ENCODE measurements around the gene XIRP1. TPM values are rescaled to one million over a fixed set of nuclear protein-coding genes. Genes with fewer than 3 reads are reported as not detected.

Gene XIRP1
- total and polyA plus RNA-seq, 2 of the 13 experiments (the other 11 are each of a cell fraction or from before 2014, with no cell fraction given), result not detected

- TF ChIP-seq NFAT5 (CRISPR knock-in tag; IDR thresholded peaks at IDR 0.05), result no peak
Observed at GRCh38 chr3:39222462-39222861, 30.1 kb upstream of the XIRP1 start (continued).

- DNase-seq (ENCODE audit: low spot score), result no peak
- TF ChIP-seq BRF2 (CRISPR knock-in tag; IDR thresholded peaks at IDR 0.05) (no peak), ZNF225 (CRISPR knock-in tag; IDR thresholded peaks at IDR 0.05) (no peak), WIZ (CRISPR knock-in tag; IDR thresholded peaks at IDR 0.05) (no peak)
- no peaks in the 10 kb centered on the region for H3K36me3 ChIP-seq (replicated peaks in 1 of 2; ENCODE audit: control insufficient read depth in 1 of 2, insufficient read depth in 2 of 2, low read length in 2 of 2)
- no peak overlapping the region for H3K27ac ChIP-seq (ENCODE audit: extremely low read length, insufficient read depth, low read length)
- no peaks in the 10 kb centered on the region for H3K27me3 ChIP-seq (ENCODE audit: control insufficient read depth in 1 of 2, insufficient read depth in 2 of 2, low read length in 2 of 2)
- no peaks in the 10 kb centered on the region for H4K20me1 ChIP-seq (ENCODE audit: insufficient read depth, low read length)
- no peak for FAIRE-seq
- H3K79me2 ChIP-seq (ENCODE audit: insufficient read depth, low read length), result no peaks in the 10 kb centered on the region
- no peak overlapping the region for H3K4me3 ChIP-seq (replicated peaks in 1 of 3; ENCODE audit: insufficient read depth in 1 of 3, low read depth in 2 of 3, low read length in 3 of 3)
- ChIA-PET CTCF (ENCODE audit: low intra/inter-chr PET ratio, low total read pairs) (no interaction called here), POLR2A (no interaction called here)
- H2AFZ ChIP-seq (ENCODE audit: low read length), result no peak overlapping the region
- H3K9me3 ChIP-seq (ENCODE audit: low read length), result no peaks in the 10 kb centered on the region
- H3K4me1 ChIP-seq (ENCODE audit: insufficient read depth, low read length), result no peaks in the 10 kb centered on the region
- ATAC-seq, result no peak
- in situ Hi-C loops (cut with HindIII; ENCODE audit: extremely low pct_ligation_motif_present, low pct_unique_long_range_greater_than_20kb) (no loop called here), intact Hi-C loops (cut with micrococcal nuclease; ENCODE audit: unreplicated experiment) (no loop called here)
- no TSS peak for BruUV-seq (replicated peaks)
- no peak overlapping the region for H3K9ac ChIP-seq (ENCODE audit: insufficient read depth, low read depth, low read length)
- H3K4me2 ChIP-seq (ENCODE audit: low read depth, low read length), result no peak overlapping the region
Observed at GRCh38 chr3:39221141-39221530, 28.7 kb upstream of the XIRP1 start.
